Kidney (tissue), 14 donors: ENCODE measurements around the gene MSANTD1. TPM values are rescaled to one million over a fixed set of nuclear protein-coding genes. Genes with fewer than 3 reads are reported as not detected.

ENCODE experiments used
- DNase-seq, 5 donors: peaks; one replicate each; pipeline ENCODE4 v3.0.0-alpha.2; 2013 to 2020
- FAIRE-seq: peaks from 2 replicates; lab custom pipeline; 2012; peaks lifted over from hg19 to GRCh38; lab: Jason Lieb, UNC
- H3K27ac ChIP-seq, 2 donors: one replicate each; pipeline ENCODE4 v1.7.0; 2013; ENCODE audit warnings: low read depth in 2 of 2, low read length in 2 of 2, inconsistent platforms in 1 of 2
- H3K27me3 ChIP-seq: one replicate; pipeline ENCODE4 v1.7.1; 2013; ENCODE audit warnings: low read length, inconsistent platforms; ENCODE audit not compliant: control insufficient read depth, insufficient read depth
- H3K36me3 ChIP-seq, 3 donors: one replicate each; pipeline versions ENCODE4 v1.7.0 to v1.7.1; 2013; ENCODE audit warnings: low read length in 3 of 3, control low read depth in 1 of 3, inconsistent platforms in 1 of 3; ENCODE audit not compliant: insufficient read depth in 3 of 3, control insufficient read depth in 2 of 3
- H3K4me1 ChIP-seq, 3 donors: one replicate each; pipeline versions ENCODE4 v1.7.0 to v1.7.1; 2013; ENCODE audit warnings: low read length in 3 of 3, inconsistent platforms in 1 of 3, low read depth in 1 of 3; ENCODE audit not compliant: control insufficient read depth in 2 of 3, insufficient read depth in 2 of 3
- H3K4me3 ChIP-seq, 3 donors: one replicate each; pipeline versions ENCODE4 v1.7.0 to v1.8.1; 2013; ENCODE audit warnings: low read length in 3 of 3, control low read depth in 1 of 3, inconsistent platforms in 1 of 3
- H3K9ac ChIP-seq, 3 donors: one replicate each; pipeline versions ENCODE4 v1.7.0 to v1.7.1; 2013; ENCODE audit warnings: low read length in 3 of 3, control low read depth in 1 of 3, inconsistent platforms in 1 of 3
- H3K9me3 ChIP-seq, 3 donors: one replicate each; pipeline versions ENCODE4 v1.7.0 to v1.7.1; 2013; ENCODE audit warnings: low read length in 3 of 3, control low read depth in 1 of 3, inconsistent platforms in 1 of 3; ENCODE audit not compliant: control insufficient read depth in 2 of 3, insufficient read depth in 1 of 3
- CTCF ChIP-seq: IDR thresholded peaks from 3 replicates; pipeline ENCODE4 v1.5.1; 2012; ENCODE audit warnings: mild to moderate bottlenecking, moderate library complexity, borderline replicate concordance; ENCODE audit not compliant: insufficient read depth; ENCODE audit errors: extremely low read depth
- intact Hi-C: fragments of 100-400 bp; cut with DNase I; formaldehyde crosslinking; loops from one replicate; pipeline ENCODE4 v1.11.1; 2022
- polyA plus RNA-seq: library from polyadenylated mRNA; stranded (reverse); fragments of 350-450 nt; fragmentation: Illumina TruSeq; extraction: RNeasy Lipid Tissue Mini Kit (QIAGEN cat#74804); gene quantifications from one replicate; pipeline ENCODE4 v1.2.3, GENCODE V29; 2014; ENCODE audit warnings: low read depth, low replicate concordance; ENCODE audit not compliant: insufficient read depth
- total RNA-seq: library from RNA; stranded (reverse); fragmentation: NEBNext Ultra II Directional; extraction: Animal tissue kit (Norgen Biotek cat#: 25700); gene quantifications from one replicate; pipeline ENCODE4 v1.2.1, GENCODE V29; 2021
- donor health status: control.
- donor health status: control.
- donor health status: control.
- donor health status: control.
- donor health status: control.
- donor health status: DM: yes; HTN: yes; CAD: no.
- donor health status: Normal renal cell carcinoma (clear cell type).

The MSANTD1 gene
- total and polyA plus RNA-seq, 2 donors from 2014 or later = 0.91 TPM; not detected in 1

DNA sequence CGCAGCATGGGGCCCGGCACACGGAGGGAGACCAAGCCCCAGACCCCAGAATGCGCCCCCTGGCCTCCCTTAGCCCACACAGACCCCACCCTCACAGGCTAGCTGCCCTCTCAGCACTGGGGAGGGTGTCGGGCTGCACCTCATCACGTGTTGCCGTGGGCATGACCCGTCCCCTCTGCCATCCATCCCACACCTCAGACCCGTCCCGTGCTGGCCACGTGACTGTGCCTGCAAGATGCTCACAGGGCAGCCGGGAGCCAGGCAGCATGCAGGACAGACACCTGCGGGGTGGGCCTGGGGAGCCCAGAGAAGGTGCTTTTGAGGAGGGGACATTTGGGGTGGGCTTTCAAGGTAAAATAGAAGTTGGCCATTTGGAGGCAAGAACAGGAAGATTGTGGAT lies 4.8 kb downstream of the MSANTD1 start:
- no peaks in the 10 kb centered on the region for H3K9me3 ChIP-seq
- H3K4me3 ChIP-seq = no peak overlapping the region
- no peak overlapping the region for H3K27ac ChIP-seq
- no peak for TF ChIP-seq CTCF
- intact Hi-C loops = no loop called here
- no peaks in the 10 kb centered on the region for H3K27me3 ChIP-seq
- peak in 3 of 5 donors; percentile 7 to 59 (median 33) for DNase-seq
- H3K9ac ChIP-seq = no peak overlapping the region
- H3K4me1 ChIP-seq = peaks cover 0 to 6% (median 2%) of the 10 kb centered on the region in 3 donors
- no peak for FAIRE-seq
- H3K36me3 ChIP-seq = no peaks in the 10 kb centered on the region

- TF ChIP-seq CTCF = no peak
- Histone ChIP-seq H3K27me3 (no peaks in the 10 kb centered on the region), H3K36me3 (no peaks in the 10 kb centered on the region), H3K4me3 (no peak overlapping the region), H3K4me1 (peaks cover 0 to 6% (median 2%) of the 10 kb centered on the region in 3 donors), H3K9ac (no peak overlapping the region), H3K27ac (no peak overlapping the region), H3K9me3 (no peaks in the 10 kb centered on the region)
- intact Hi-C loops = no loop called here
- DNase-seq = peak in 3 of 5 donors; percentile 4 to 55 (median 31)
- no peak for FAIRE-seq
Measured at GRCh38 chr4:3254302-3255131, 5.6 kb downstream of the MSANTD1 start.

GRCh38 chr4:3255611-3256186 lies 6.7 kb downstream of the MSANTD1 start:
- Histone ChIP-seq H3K36me3 (no peaks in the 10 kb centered on the region), H3K9me3 (no peaks in the 10 kb centered on the region), H3K9ac (no peak overlapping the region), H3K27me3 (no peaks in the 10 kb centered on the region), H3K4me1 (peaks cover 0 to 3% (median 2%) of the 10 kb centered on the region in 3 donors), H3K4me3 (no peak overlapping the region), H3K27ac (no peak overlapping the region)
- peak in 3 of 5 donors; percentile 7 to 72 (median 26) for DNase-seq
- no peak for FAIRE-seq
- no peak for TF ChIP-seq CTCF
- intact Hi-C loops = no loop called here
